NCI-H1930 (cell line): ENCODE measurements around the gene CHRM5.
"Not testable (repeated sequence)": the region's sequence is repeated elsewhere in the genome, so short reads cannot be mapped to it uniquely, and the experiment has no call there.

Experiments
- DNase-seq, 2 experiments: peaks; one replicate each; lab custom pipeline; 2025; lab: John Stamatoyannopoulos, UW

CHRM5 gene

DNA sequence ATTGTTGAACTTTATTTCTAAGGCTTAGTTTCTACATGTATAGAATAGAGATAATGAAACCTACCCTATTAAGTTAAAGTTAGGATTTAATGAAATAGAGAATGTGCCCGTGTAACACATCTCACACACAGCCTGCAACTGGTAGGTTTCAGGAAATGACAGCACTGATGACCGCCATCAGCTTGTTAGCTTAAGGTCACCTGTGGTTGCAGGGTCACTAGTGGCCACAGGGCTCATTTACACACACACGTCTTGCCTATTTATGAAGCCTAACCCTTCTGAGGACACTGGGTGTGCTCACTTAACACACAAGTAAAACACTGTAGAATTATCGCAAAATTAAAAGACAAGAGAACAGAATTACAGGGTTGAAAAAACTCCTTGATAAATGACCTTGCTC, 20.1 kb downstream of the CHRM5 start:
- no peak for DNase-seq

DNA sequence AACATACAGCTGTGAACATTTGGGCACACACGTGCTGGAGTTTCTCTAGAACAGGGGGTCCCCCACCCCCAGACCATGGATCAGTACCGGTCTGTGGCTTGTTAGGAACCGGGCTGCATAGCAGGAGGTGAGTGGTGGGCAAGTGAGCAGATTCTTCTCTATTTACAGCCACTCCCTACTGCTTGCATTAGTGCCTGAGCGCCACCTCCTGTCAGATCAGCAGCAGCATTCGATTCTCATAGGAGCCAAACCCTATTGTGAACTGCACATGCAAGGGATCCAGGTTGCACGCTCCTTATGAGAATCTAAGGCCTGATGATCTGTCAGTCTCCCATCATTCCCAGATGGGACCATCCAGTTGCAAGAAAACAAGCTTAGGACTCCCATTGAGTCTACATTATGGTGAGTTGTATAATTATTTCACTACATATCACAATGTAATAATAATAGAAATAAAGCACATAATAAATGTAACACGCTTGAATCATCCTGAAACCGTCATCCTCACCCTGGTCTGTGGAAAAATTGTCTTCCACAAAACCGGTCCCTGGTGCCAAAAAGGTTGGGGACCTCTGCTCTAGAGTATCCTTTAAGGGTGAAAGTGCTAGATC, 25.8 kb downstream of the CHRM5 start:
- DNase-seq, result peak; percentile 4 to 6

- DNase-seq, result not testable (repeated sequence)
Observed at GRCh38 chr15:33995666-33996065, 27.4 kb downstream of the CHRM5 start.

DNA sequence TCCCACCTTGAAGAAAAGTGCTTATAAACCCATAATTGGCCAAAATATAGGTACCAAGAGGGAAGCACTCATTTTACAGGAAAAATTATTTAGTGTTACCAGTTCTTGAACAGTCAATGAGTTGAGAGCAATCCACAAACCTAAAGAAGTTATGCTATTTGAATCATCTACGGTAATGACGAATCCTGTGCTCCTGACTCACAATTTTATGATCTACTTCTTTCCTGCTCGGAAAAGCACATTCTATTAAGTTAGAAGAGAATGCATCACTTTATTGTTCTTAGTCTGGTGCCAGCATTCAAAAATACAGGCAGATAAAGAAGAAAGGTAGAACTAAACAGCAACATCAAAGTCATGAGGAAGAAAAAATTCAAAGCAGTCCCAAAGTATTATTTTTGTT, 33.2 kb downstream of the CHRM5 start:
- no peak for DNase-seq

DNA sequence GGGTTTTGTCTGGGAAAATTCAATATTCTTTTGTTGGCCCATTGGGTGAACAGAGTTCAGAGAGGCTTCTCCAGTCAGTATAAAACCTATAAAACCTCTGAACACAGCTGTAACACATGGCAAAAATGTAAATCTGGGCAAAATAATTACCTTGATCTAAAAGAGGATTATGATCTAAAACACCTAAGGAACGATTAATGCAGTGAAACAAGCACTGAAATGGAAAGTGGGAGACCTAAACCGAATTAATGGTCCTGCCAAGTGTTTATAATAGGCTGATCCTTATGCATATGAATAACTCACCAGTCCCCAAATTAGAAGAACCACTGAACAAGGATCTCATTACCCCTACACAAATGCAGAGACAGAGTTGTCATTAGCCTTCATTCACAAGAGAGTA, 38.1 kb downstream of the CHRM5 start:
- no peak for DNase-seq

DNA sequence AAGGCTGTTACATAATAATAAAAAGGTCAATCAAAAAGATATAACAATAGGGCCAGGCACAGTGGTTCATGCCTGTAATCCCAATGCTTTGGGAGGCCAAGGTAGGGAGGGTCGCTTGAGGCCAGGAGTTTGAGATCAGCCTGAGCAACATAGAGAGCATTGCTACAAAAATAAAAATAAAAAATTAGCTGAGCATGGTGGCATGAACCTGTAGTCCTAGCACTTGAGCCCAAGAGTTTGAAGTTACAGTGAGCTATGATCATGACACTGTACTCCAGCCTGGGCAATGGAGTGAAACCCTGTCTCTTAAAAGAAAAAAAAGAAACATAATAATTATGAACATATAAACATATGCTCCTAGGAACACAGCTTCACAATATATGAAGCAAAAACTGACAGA, 41.4 kb downstream of the CHRM5 start:
- no peak for DNase-seq

DNA sequence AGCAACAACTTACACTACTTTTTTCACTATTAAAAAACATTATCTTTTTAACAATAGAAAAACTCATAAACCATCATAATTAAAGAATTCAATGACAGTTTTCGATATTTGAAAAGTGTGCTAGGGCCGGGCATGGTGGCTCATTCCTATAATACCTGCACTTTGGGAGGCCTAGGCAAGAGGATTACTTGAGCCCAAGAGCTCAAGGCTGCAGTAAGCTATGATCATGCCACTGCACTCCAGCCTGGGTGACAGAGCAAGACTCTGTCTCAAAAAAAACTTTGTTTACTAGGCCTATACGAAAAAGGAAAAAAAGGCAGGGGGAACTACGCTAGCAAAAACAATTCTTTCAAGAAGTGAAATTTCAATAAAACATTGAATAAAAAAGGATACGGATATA, 42.6 kb downstream of the CHRM5 start:
- DNase-seq, result no peak

GRCh38 chr15:34011481-34011880, 43.2 kb downstream of the CHRM5 start:
- DNase-seq, result no peak

DNA sequence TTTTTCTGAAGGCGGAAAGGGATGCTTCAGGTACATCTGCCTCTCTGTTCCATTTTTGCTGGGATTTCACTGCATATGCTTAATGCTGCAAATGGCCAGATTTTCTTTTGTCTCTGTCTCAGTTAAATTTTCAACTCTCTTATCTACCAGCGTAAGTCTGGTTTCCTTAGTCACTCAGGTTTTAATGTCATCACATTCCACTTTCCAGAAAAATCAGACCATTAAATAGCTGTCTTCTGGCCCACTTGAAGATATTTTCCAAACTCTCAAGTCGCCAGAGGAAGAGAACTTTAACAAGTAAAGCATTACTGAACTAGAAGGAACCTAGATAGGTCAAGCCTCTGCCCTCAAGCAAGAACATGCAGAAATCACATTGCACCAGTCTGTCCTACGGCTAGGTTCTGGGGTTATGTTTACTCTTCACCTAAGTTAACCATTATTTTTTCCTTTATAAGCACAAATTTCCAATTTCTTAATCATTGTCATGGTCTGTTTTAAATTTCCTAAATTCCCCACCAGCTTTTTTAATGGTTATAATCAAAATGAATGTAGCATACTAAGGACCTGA, 44.2 kb downstream of the CHRM5 start:
- no peak for DNase-seq

GRCh38 chr15:34013746-34014145, 45.4 kb downstream of the CHRM5 start:
- DNase-seq, result no peak

DNA sequence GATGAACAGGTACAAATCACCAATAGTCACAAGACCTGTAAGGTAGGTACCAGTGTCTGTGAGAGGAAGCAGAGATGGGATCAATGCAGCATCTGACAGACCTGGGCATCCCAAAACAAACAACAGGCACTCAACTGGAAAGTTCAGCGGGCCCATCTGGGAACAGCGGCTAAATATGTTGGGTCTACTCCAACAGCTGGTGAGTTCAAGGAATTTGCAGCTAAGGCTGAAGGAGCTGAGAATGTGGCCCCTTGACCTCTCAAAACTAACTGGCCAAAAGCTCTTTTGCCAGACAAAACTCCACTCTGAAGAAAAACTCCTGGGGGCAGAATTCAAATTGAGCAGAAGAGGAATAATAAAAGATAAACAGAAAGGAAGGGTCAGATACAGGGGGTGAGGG, 46.3 kb downstream of the CHRM5 start:
- no peak for DNase-seq

DNA sequence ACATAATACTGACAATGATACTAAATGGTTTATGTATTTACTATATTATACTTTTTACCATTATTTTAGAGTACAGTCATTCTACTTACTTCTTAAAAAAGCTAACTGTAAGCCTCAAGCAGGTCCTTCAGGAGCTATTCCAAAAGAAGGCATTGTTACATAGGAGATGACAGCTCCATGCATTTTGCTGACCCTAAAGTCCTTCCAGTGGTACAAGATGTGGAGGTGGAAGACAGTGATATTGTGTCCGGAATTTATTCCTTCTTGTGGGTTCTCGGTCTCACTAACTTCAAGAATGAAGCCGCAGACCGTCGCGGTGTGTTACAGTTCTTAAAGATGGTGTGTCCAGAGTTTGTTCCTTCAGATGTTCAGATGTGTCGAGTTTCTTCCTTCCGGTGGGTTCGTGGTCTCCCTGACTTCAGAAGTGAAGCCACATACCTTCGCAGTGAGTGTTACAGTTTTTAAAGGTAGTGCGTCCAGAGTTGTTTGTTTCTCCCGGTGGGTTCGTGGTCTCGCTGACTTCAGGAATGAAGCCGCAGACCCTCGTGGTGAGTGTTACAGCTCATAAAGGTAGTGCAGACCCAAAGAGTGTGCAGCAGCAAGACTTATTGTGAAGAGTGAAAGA, 49.8 kb downstream of the CHRM5 start:
- DNase-seq, result no peak

DNA sequence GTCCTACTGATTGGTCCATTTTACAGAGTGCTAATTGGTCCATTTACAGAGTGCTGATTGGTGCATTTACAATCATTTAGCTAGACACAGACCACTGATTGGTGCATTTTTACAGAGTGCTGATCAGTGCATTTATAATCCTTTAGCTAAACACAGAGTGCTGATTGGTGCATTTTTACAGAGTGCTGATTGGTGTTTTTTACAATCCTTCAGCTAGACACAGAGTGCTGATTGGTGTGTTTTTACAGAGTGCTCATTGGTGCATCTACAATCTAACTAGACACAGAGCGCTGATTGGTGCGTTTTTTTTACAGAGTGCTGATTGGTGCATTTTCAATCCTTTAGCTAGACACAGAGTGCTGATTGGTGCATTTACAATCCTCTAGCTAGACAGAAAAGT, 50.4 kb downstream of the CHRM5 start:
- not testable (repeated sequence) for DNase-seq

DNA sequence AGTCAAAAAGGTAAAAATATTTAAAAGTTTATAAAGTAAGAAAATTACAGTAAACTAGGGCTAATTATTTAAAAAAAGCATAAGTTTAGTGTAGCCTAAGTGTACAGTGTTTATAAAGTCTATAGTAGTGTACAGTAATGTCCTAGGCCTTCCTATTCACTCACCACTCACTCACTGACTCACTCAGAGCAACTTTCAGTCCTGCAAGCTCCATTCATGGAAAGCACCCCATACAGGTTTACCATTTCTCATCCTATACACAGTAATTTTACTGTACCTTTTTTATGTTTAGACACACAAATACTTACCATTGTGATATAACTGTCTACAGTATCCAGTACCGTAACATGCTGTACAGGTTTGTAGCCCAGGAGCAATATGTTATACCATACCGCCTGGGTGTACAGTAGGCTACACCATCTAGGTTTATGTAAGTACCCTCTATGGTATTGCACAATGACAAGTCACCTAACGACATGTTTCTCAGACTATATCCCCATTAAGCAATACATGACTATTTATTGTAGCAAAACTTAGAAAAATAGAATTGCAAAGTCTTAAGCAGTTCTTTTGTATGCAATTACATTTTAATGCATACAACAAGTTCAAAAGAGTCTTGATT, 51.2 kb downstream of the CHRM5 start:
- DNase-seq, result no peak

DNA sequence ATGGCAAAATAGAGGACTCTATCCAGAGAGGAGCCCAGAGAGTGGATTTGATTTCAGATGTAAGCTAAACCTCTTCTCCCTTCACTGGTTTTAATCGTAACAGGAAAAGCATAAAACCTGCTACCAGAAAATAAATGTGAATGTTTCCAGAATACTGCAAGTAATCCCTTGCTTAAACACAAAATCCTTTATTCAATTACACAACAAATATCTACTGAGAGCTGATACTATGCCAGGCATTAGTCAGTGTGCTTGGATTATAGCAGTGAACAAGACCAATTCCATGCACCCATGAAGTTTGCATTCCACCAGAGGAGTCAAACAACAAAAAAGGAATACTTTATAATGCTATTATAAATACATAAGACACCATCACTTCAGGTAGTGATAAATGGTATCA, 55.6 kb downstream of the CHRM5 start:
- DNase-seq, result no peak

DNA sequence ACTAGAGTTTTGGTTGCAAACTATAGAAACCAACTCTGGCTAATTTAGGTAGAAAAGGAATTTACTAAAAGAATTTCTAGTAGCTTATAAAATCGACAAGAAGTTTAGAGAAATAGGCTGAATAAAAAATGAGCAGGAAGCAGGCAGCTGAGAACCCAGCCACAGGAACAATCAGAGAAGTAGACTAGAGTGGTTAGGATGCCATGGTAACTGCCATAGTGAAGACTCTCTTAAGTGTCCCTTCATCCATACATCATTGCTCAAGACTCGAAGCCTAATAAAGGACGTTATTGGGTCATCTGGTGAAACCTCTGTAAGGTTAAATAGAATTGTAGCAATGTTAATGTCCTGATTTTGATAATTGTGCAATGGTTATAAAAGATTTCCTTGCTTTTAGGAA, 57.0 kb downstream of the CHRM5 start:
- no peak for DNase-seq

DNA sequence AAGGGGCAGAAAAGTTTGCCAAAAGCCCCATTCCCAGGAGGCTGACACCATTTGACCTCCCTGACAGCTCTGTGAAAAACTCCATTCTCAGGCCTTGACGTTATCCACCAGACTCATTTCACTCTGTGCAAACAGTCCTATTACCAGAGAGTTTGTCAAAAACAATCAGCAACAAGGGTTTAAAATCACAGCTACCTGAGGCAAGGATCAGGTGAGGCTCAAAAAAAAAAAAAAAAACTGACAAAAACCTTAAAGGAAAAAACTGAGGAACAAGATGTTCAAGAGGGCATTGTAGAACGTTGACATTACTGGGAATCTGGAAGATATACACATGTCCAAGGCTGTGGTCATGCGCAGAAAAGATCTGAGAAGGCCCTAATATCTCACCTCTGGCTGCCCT, 59.3 kb downstream of the CHRM5 start:
- DNase-seq, result no peak

DNA sequence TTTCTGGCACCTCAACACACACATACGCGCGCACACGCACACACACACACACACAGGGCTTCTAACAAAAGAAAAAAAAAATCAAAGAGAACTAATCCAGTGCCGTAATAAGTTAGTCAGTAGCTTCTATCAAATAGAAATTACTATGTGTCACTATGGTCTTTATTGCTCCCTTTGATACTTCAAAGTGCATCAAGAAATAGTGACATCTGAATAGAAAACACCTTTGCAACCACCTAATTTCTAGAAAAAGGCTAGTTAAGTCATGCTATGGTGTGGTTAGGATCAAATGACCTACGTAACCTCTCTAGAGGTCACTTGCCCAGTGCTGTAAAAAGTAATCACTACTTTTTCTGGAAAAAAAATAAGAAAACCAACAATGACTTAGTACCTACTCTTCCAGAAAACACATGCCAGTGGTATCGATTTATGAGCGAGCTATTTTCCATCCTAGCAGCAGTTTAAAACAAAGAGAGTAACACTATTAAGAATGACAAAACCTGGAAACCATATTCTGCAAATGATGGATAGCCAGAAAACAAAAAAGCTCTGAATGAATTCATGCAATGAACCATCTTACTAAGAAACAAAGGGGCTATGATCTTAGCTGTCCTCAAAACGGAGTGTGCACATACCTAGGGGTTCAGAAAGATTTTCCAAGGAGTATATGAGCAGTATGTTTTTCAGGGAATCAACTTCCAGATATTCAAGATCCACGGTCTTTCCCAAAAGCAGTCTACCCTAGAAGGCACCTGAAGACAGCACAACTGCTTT, 63.9 kb downstream of the CHRM5 start:
- DNase-seq, result no peak

DNA sequence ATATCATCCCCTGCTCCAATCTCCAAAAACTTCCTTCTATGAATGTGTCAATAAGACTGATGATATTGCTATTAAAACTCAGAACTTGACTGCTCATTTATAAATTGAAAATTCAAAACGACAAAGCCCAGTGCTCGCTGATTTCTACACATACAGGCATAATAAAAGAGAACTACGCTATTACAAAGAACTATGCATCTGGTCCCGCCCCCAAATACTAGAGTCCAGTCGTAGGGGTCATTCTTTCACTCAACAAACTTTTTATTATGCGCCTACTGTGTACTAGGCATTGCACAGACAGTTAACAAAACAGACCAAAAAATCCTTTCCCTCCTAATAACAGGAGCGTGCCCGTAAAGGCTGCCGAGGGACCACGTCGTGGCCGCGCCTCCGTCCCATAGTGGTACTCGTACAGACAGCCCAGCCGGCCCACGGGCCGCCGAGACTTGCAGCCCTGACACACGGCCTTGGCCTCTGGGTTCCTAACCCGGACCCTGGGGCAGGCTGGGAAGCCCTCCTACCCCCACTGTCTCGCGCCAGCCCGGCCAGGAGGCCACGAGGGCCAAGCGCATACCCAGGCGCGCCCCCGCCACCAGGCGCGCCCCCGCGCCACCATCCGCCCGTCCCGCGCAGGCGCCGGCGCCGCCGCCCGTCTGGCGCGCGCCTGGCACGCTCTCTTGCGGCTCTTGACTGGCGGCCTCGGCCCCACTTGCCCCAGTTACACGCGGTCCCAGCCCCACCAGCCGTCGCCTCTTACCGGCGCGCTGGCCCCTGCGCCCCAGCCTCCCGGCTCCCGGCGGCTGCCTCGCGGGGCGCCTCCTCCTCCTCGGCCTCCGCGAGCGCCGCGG, 70.0 kb downstream of the CHRM5 start:
- DNase-seq, result peak; percentile 29 to 38

DNA sequence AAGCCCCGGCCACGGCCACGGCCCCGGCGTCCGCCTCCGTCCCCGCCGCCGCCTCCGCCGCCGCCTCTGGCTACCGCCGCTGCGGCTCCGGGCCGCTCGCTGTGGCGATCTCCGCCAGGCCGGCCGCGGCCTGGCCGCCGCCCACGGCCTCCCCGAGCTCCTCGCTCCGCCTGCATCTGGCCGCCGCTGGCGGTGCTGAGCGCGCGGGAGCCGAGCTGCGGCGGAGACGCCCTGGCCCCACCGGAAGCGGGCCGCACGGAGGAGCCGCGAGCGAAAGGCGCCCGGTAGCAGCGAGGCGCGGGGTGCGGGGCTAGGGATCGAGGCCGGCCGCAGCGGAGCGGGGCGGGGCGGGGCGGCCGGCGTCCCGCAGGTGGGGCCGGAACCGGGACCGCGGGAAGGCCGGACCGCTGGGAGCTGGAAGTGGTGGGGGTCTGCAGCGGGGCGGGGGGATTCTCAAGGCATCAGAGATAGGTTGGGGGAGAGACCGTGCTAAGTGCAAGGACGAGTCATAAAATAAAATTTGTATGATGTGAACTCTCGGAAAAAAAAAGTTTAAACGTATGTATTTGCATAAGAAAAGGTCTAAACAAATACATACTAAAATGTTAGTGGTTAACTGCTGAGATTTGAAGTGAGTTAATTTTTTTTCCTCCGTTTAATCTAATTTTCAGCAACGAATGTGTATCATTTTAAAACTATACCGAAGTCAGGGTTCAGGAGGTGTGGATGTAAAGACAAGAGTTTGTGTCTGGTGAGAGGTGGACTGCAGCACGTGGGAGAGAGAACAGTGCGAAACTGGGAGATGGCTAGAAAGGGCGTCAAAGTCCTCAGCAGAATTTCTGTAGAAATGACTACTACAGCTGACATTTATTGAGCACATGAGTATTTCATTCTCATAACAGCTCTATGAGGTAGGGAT, 70.8 kb downstream of the CHRM5 start, which contains the start of gene AVEN:
TSS of gene AVEN (minus strand) at position 334 of the 919 bp plus-strand sequence. CDS start at position 176, 158 bp downstream.
- DNase-seq, result no peak

DNA sequence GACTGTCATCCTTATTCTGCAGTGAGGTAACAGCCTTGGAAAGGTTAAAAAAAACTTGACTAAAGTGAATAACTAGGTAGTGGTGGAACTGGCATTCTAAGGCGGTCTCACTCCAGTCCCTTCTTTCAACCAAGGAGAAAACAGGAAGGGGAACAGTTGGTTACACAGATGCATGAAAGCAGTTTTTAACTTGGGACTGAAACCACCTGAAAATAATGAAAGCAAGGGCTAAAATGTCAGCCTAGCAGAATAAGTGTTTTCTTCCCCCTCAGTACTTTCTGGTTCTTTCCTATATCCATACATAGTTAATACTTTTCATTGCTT, 71.5 kb downstream of the CHRM5 start:
- no peak for DNase-seq
